ENCODE data around the gene TMEM203. TPM values are rescaled to one million over a fixed set of nuclear protein-coding genes. Genes with fewer than 3 reads are reported as not detected.

Gene TMEM203
- polyA plus RNA-seq, 4 donors: 33.0 to 38.2 (median 35.0) TPM

DNA sequence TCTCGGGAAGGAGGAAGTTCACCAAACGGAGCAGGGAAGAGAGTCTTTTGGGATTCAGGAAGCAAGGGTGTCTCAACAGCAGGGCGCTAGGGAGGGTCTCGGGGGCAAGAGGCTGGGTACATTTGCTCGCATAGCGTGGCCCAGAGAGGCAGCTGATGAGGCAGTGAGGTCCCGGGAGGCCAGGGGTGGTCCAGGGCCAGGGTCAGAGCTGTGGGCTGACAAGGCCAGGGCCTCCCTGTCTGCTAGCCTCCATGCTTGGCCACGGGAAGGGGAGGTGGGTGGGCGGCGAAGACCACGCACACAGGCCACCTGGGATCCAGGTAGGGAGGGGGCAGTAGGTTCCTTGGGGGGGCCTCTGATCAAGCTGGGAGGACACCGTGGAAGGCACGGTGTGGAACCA is 6.1 kb upstream of the TMEM203 start:
- 81 to 89% (median 85%) methylated on average over 12 to 13 of the region's 13 CpGs for WGBS, 3 donors
- no peaks in the 10 kb centered on the region for H3K27me3 ChIP-seq (ENCODE audit: control insufficient read depth in 3 of 3, insufficient read depth in 3 of 3, low read length in 3 of 3)
- DNase-seq (no peak), FAIRE-seq (no peak)
- H3K4me3 ChIP-seq (ENCODE audit: low read depth in 1 of 3, low read length in 3 of 3): no peak overlapping the region
- H3K27ac ChIP-seq (ENCODE audit: low read depth in 1 of 3, low read length in 2 of 3): no peak overlapping the region
- H3K36me3 ChIP-seq (ENCODE audit: control insufficient read depth in 3 of 3, insufficient read depth in 2 of 3, low read depth in 1 of 3, low read length in 3 of 3): peaks cover 0 to 56% (median 3%) of the 10 kb centered on the region in 3 donors
- H3K9me3 ChIP-seq (ENCODE audit: control insufficient read depth in 2 of 2, insufficient read depth in 1 of 2, low read depth in 1 of 2, low read length in 1 of 2): no peaks in the 10 kb centered on the region
- peaks cover under 1 to 2% (median 1%) of the 10 kb centered on the region in 3 donors for H3K4me1 ChIP-seq (ENCODE audit: control insufficient read depth in 3 of 3, insufficient read depth in 2 of 3, low read depth in 1 of 3, low read length in 2 of 3)

GRCh38 chr9:137206602-137207001 is 1.2 kb upstream of the TMEM203 start:
- FAIRE-seq (no peak), DNase-seq (no peak)
- H3K4me3 ChIP-seq (ENCODE audit: low read depth in 1 of 3, low read length in 3 of 3): peak overlapping the region in 1 of 3 donors; percentile 95
- WGBS, 3 donors: 56 to 71% (median 59%) methylated on average over 7 of the region's 7 CpGs
- H3K27me3 ChIP-seq (ENCODE audit: control insufficient read depth in 3 of 3, insufficient read depth in 3 of 3, low read length in 3 of 3): no peaks in the 10 kb centered on the region
- H3K27ac ChIP-seq (ENCODE audit: low read depth in 1 of 3, low read length in 2 of 3): no peak overlapping the region
- peaks cover 5 to 27% (median 13%) of the 10 kb centered on the region in 3 donors for H3K4me1 ChIP-seq (ENCODE audit: control insufficient read depth in 3 of 3, insufficient read depth in 2 of 3, low read depth in 1 of 3, low read length in 2 of 3)
- no peaks in the 10 kb centered on the region for H3K9me3 ChIP-seq (ENCODE audit: control insufficient read depth in 2 of 2, insufficient read depth in 1 of 2, low read depth in 1 of 2, low read length in 1 of 2)
- peaks cover 0 to 24% (median 0%) of the 10 kb centered on the region in 3 donors for H3K36me3 ChIP-seq (ENCODE audit: control insufficient read depth in 3 of 3, insufficient read depth in 2 of 3, low read depth in 1 of 3, low read length in 3 of 3)

GRCh38 chr9:137204731-137205125 is 720 bp downstream of the TMEM203 start:
- FAIRE-seq: no peak
- Histone ChIP-seq H3K4me1 (ENCODE audit: control insufficient read depth in 3 of 3, insufficient read depth in 2 of 3, low read depth in 1 of 3, low read length in 2 of 3) (peaks cover 5 to 31% (median 13%) of the 10 kb centered on the region in 3 donors), H3K27ac (ENCODE audit: low read depth in 1 of 3, low read length in 2 of 3) (peak overlapping the region; percentile 67 to 92 (median 92)), H3K27me3 (ENCODE audit: control insufficient read depth in 3 of 3, insufficient read depth in 3 of 3, low read length in 3 of 3) (no peaks in the 10 kb centered on the region), H3K36me3 (ENCODE audit: control insufficient read depth in 3 of 3, insufficient read depth in 2 of 3, low read depth in 1 of 3, low read length in 3 of 3) (peaks cover 0 to 14% (median 0%) of the 10 kb centered on the region in 3 donors), H3K9me3 (ENCODE audit: control insufficient read depth in 2 of 2, insufficient read depth in 1 of 2, low read depth in 1 of 2, low read length in 1 of 2) (no peaks in the 10 kb centered on the region), H3K4me3 (ENCODE audit: low read depth in 1 of 3, low read length in 3 of 3) (peak overlapping the region; percentile 87 to 95 (median 91))
- no peak for DNase-seq
- WGBS, 3 donors: 2 to 14% (median 4%) methylated on average over 21 of the region's 21 CpGs

DNA sequence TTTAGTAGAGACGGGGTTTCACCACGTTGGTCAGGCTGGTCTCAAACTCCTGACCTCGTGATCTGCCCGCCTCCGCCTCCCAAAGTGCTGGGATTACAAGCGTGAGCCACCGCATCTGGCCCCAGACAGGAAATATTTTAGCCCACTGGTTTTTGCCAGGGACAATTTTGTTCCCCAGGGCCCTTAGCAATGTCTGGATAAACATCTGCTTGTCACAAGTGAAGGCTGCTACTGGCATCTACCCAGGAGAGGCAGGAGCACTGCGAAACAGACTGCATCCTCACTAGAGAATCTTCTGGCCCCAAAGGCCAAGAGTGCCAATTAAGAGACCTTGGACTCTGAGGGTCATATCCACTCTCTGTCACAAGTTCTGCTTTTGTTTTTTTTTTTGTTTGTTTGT is 2.5 kb downstream of the TMEM203 start:
- 73 to 81% (median 74%) methylated on average over 8 of the region's 8 CpGs for WGBS, 3 donors
- Histone ChIP-seq H3K27me3 (ENCODE audit: control insufficient read depth in 3 of 3, insufficient read depth in 3 of 3, low read length in 3 of 3) (no peaks in the 10 kb centered on the region), H3K4me1 (ENCODE audit: control insufficient read depth in 3 of 3, insufficient read depth in 2 of 3, low read depth in 1 of 3, low read length in 2 of 3) (peaks cover 5 to 44% (median 13%) of the 10 kb centered on the region in 3 donors), H3K27ac (ENCODE audit: low read depth in 1 of 3, low read length in 2 of 3) (no peak overlapping the region), H3K36me3 (ENCODE audit: control insufficient read depth in 3 of 3, insufficient read depth in 2 of 3, low read depth in 1 of 3, low read length in 3 of 3) (peaks cover 0 to 19% (median 0%) of the 10 kb centered on the region in 3 donors), H3K4me3 (ENCODE audit: low read depth in 1 of 3, low read length in 3 of 3) (no peak overlapping the region), H3K9me3 (ENCODE audit: control insufficient read depth in 2 of 2, insufficient read depth in 1 of 2, low read depth in 1 of 2, low read length in 1 of 2) (no peaks in the 10 kb centered on the region)
- FAIRE-seq: no peak
- no peak for DNase-seq

DNA sequence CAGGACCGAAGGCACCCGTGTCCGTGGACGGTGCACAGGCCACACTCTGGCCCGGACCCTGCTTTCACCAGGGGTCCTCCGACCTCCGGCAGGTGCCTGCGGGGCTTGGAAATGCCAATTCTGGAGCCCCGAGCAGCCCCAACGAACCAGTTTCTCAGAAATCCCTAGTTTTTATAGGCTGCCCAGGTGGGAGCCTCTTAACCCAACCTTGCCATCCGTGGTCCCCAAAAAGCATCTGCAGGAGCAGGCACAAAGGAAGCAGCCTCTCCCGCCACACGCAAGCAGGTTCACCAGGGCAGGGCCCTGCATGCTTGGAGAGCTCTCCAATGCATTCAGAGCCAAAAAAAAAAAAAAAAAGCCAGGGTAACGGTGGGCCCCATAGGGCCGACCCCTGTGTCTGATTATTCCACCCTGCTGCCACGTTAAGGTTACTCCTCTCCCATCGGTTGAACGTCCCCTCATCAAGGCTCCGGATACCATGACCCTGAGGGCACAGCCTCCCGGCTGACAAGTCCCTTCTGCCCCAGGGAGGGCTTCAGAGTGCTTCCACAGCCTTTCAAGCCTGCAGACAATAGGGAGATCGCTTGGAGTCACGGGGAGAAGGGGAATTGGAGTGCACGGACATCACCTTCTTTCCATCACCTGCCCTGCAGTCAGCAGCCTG is 4.1 kb downstream of the TMEM203 start:
- Histone ChIP-seq H3K27me3 (ENCODE audit: control insufficient read depth in 3 of 3, insufficient read depth in 3 of 3, low read length in 3 of 3) (no peaks in the 10 kb centered on the region), H3K4me3 (ENCODE audit: low read depth in 1 of 3, low read length in 3 of 3) (peak overlapping the region; percentile 50 to 95 (median 66)), H3K4me1 (ENCODE audit: control insufficient read depth in 3 of 3, insufficient read depth in 2 of 3, low read depth in 1 of 3, low read length in 2 of 3) (peaks cover 4 to 56% (median 10%) of the 10 kb centered on the region in 3 donors), H3K36me3 (ENCODE audit: control insufficient read depth in 3 of 3, insufficient read depth in 2 of 3, low read depth in 1 of 3, low read length in 3 of 3) (peaks cover 0 to 22% (median 0%) of the 10 kb centered on the region in 3 donors), H3K9me3 (ENCODE audit: control insufficient read depth in 2 of 2, insufficient read depth in 1 of 2, low read depth in 1 of 2, low read length in 1 of 2) (no peaks in the 10 kb centered on the region), H3K27ac (ENCODE audit: low read depth in 1 of 3, low read length in 2 of 3) (peak overlapping the region; percentile 74 to 88 (median 78))
- 12 to 19% (median 17%) methylated on average over 23 of the region's 23 CpGs for WGBS, 3 donors
- FAIRE-seq (no peak), DNase-seq (no peak)

DNA sequence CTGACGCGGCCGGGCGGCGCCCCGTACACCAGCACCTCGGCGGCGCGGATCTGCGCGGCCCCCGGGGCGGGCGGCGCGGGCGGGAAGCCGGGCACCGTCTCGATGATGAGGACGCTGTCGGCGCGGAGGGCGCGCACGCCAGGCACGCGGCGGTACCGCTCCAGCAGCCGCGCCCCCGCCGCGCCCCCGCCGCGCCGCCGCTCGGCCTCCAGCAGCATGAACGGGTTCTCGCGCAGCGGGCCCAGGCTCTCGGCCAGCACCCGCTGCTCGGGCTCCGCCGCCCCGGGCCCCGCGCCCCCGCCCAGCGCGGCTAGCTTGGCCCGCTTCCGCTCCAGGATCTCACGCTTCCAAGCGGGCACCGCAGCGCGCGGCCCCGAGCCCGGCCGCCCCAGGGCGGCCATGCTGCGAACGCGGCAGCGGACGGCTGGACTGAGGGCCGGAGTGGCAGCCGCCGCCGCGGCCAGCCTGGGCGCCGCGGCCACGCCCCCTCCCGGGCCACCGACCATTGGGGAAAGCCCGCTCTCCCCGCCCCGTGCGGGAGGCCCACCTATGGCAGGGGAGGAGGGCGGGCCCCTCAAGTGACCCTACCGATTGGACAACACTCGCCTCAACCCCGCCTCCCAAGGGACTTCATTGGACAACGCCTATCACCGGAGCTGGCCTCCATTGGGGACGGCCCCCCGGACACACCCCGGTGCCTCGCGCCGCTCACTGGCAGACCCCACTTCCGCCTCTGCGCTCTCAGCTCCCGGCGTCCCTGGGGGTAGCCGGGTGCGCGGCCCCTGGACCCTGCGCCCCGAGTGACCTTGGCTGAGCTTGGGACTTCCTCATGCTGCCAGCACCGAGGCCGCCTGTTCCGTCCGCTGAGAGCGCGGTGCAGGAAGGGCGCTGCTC is 4.9 kb downstream of the TMEM203 start, which contains the start of gene TPRN:
TSS of gene TPRN (minus strand) at position 431 of the 894 bp plus-strand sequence. CDS start at position 401, 30 bp downstream.
- 0 to 1% (median 1%) methylated on average over 47 to 118 of the region's 118 CpGs for WGBS, 3 donors
- Histone ChIP-seq H3K4me3 (ENCODE audit: low read depth in 1 of 3, low read length in 3 of 3) (peak within 1 kb of the TSS; percentile 66 to 95 (median 82)), H3K27ac (ENCODE audit: low read depth in 1 of 3, low read length in 2 of 3) (peak within 1 kb of the TSS; percentile 83 to 99 (median 94)), H3K27me3 (ENCODE audit: control insufficient read depth in 3 of 3, insufficient read depth in 3 of 3, low read length in 3 of 3) (no peaks in the 10 kb centered on the region), H3K9me3 (ENCODE audit: control insufficient read depth in 2 of 2, insufficient read depth in 1 of 2, low read depth in 1 of 2, low read length in 1 of 2) (no peaks in the 10 kb centered on the region), H3K36me3 (ENCODE audit: control insufficient read depth in 3 of 3, insufficient read depth in 2 of 3, low read depth in 1 of 3, low read length in 3 of 3) (peaks cover 0 to 26% (median 0%) of the 10 kb centered on the region in 3 donors), H3K4me1 (ENCODE audit: control insufficient read depth in 3 of 3, insufficient read depth in 2 of 3, low read depth in 1 of 3, low read length in 2 of 3) (peaks cover 0 to 60% (median 7%) of the 10 kb centered on the region in 3 donors)
- DNase-seq: peak; percentile 99 to 100
- FAIRE-seq: no peak

DNA sequence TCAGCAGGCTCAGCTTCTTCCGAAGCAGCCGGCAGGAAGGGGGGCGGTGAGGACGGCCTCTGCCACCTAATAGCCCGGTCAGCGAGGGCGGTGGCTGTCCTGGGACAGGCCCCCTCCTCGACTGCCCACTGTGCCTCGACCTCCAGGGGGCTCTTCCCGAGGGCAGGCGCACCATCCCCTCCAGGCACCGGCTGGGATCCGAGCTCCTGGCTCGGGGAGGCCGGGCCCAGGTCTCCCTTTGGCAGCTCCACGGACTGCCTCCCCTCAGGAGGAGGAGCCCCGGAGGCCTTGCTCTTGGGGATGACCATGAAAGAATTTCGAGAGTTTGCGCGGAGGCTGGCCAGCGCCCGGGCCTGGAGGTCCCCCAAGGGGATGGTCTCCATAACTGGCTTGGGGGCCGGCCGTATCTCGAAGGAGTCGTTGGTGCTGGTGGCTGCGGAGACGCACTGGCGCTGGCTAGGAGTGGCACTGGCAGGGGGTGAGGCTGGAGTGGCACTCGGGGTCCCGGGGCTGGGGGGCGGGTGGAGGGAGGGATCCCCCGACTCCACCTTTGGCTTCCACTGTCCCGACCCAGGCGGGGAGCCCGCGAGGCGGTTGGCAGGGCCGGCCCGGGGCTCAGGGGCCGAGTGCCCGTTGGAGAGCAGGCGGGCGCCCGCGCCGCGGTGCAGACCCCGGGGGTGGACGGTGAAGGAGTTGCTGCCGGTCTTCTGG is 5.9 kb downstream of the TMEM203 start:
- peak overlapping the region; percentile 83 to 99 (median 94) for H3K27ac ChIP-seq (ENCODE audit: low read depth in 1 of 3, low read length in 2 of 3)
- H3K9me3 ChIP-seq (ENCODE audit: control insufficient read depth in 2 of 2, insufficient read depth in 1 of 2, low read depth in 1 of 2, low read length in 1 of 2): no peaks in the 10 kb centered on the region
- peak overlapping the region; percentile 63 to 95 (median 82) for H3K4me3 ChIP-seq (ENCODE audit: low read depth in 1 of 3, low read length in 3 of 3)
- FAIRE-seq: no peak
- H3K36me3 ChIP-seq (ENCODE audit: control insufficient read depth in 3 of 3, insufficient read depth in 2 of 3, low read depth in 1 of 3, low read length in 3 of 3): peaks cover 0 to 36% (median 0%) of the 10 kb centered on the region in 3 donors
- 8 to 20% (median 13%) methylated on average over 29 to 51 of the region's 51 CpGs for WGBS, 3 donors
- H3K4me1 ChIP-seq (ENCODE audit: control insufficient read depth in 3 of 3, insufficient read depth in 2 of 3, low read depth in 1 of 3, low read length in 2 of 3): peaks cover 0 to 67% (median 5%) of the 10 kb centered on the region in 3 donors
- peak in 1 of 2 donors; percentile 42 for DNase-seq
- H3K27me3 ChIP-seq (ENCODE audit: control insufficient read depth in 3 of 3, insufficient read depth in 3 of 3, low read length in 3 of 3): no peaks in the 10 kb centered on the region

GRCh38 chr9:137198902-137199283 is 6.6 kb downstream of the TMEM203 start:
- H3K27ac ChIP-seq (ENCODE audit: low read depth in 1 of 3, low read length in 2 of 3): peak overlapping the region; percentile 83 to 99 (median 94)
- H3K4me1 ChIP-seq (ENCODE audit: control insufficient read depth in 3 of 3, insufficient read depth in 2 of 3, low read depth in 1 of 3, low read length in 2 of 3): peaks cover 0 to 61% (median 0%) of the 10 kb centered on the region in 3 donors
- H3K4me3 ChIP-seq (ENCODE audit: low read depth in 1 of 3, low read length in 3 of 3): peak overlapping the region; percentile 63 to 95 (median 82)
- WGBS, 3 donors: 10 to 60% (median 54%) methylated on average over 11 of the region's 11 CpGs
- H3K9me3 ChIP-seq (ENCODE audit: control insufficient read depth in 2 of 2, insufficient read depth in 1 of 2, low read depth in 1 of 2, low read length in 1 of 2): no peaks in the 10 kb centered on the region
- DNase-seq: peak; percentile 29 to 54
- H3K36me3 ChIP-seq (ENCODE audit: control insufficient read depth in 3 of 3, insufficient read depth in 2 of 3, low read depth in 1 of 3, low read length in 3 of 3): peaks cover 0 to 43% (median 0%) of the 10 kb centered on the region in 3 donors
- no peaks in the 10 kb centered on the region for H3K27me3 ChIP-seq (ENCODE audit: control insufficient read depth in 3 of 3, insufficient read depth in 3 of 3, low read length in 3 of 3)
- no peak for FAIRE-seq
